ENCODE results near the gene CERT1. TPM values are rescaled to one million over a fixed set of nuclear protein-coding genes. Genes with fewer than 3 reads are reported as not detected.

The CERT1 gene
- total RNA-seq, 1 donor = 50.3 TPM

- H3K4me1 ChIP-seq (ENCODE audit: insufficient read depth, low read length) = no peaks in the 10 kb centered on the region
- H3K79me2 ChIP-seq (ENCODE audit: insufficient read depth, low read length) = no peaks in the 10 kb centered on the region
- H3K4me3 ChIP-seq (ENCODE audit: insufficient read depth, low read length) = no peak overlapping the region
- no peak for DNase-seq (ENCODE audit: insufficient read length, low spot score, missing footprints)
- H3K9me3 ChIP-seq (ENCODE audit: low read depth, low read length) = no peaks in the 10 kb centered on the region
- H3K36me3 ChIP-seq (ENCODE audit: insufficient read depth, low read length) = peaks cover 22% of the 10 kb centered on the region
- no peaks in the 10 kb centered on the region for H4K20me1 ChIP-seq (ENCODE audit: insufficient read depth, low read length)
- no peak overlapping the region for H2AFZ ChIP-seq (ENCODE audit: low read length)
- no peaks in the 10 kb centered on the region for H3K27me3 ChIP-seq (ENCODE audit: insufficient read depth, low read length)
- H3K4me2 ChIP-seq (ENCODE audit: insufficient read depth, low read length) = no peak overlapping the region
- no peak overlapping the region for H3K27ac ChIP-seq (ENCODE audit: low read depth, low read length)
- no peak for TF ChIP-seq CTCF (IDR thresholded peaks at IDR 0.05; ENCODE audit: extremely low read depth, low read depth, low read length)
Measured at GRCh38 chr5:75380099-75380498, 131.3 kb downstream of the CERT1 start.

- no peaks in the 10 kb centered on the region for H3K79me2 ChIP-seq (ENCODE audit: insufficient read depth, low read length)
- H3K27ac ChIP-seq (ENCODE audit: low read depth, low read length) = no peak overlapping the region
- peaks cover 12% of the 10 kb centered on the region for H3K36me3 ChIP-seq (ENCODE audit: insufficient read depth, low read length)
- H3K4me3 ChIP-seq (ENCODE audit: insufficient read depth, low read length) = no peak overlapping the region
- no peak for DNase-seq (ENCODE audit: insufficient read length, low spot score, missing footprints)
- H4K20me1 ChIP-seq (ENCODE audit: insufficient read depth, low read length) = no peaks in the 10 kb centered on the region
- H3K4me1 ChIP-seq (ENCODE audit: insufficient read depth, low read length) = no peaks in the 10 kb centered on the region
- no peak overlapping the region for H2AFZ ChIP-seq (ENCODE audit: low read length)
- no peak overlapping the region for H3K4me2 ChIP-seq (ENCODE audit: insufficient read depth, low read length)
- H3K27me3 ChIP-seq (ENCODE audit: insufficient read depth, low read length) = no peaks in the 10 kb centered on the region
- no peak for TF ChIP-seq CTCF (IDR thresholded peaks at IDR 0.05; ENCODE audit: extremely low read depth, low read depth, low read length)
- no peaks in the 10 kb centered on the region for H3K9me3 ChIP-seq (ENCODE audit: low read depth, low read length)
Measured at GRCh38 chr5:75375414-75375813, 136.0 kb downstream of the CERT1 start.

- no peak overlapping the region for H2AFZ ChIP-seq (ENCODE audit: low read length)
- H3K79me2 ChIP-seq (ENCODE audit: insufficient read depth, low read length) = no peaks in the 10 kb centered on the region
- TF ChIP-seq CTCF (IDR thresholded peaks at IDR 0.05; ENCODE audit: extremely low read depth, low read depth, low read length) = no peak
- H3K4me1 ChIP-seq (ENCODE audit: insufficient read depth, low read length) = no peaks in the 10 kb centered on the region
- H3K4me2 ChIP-seq (ENCODE audit: insufficient read depth, low read length) = no peak overlapping the region
- H3K27me3 ChIP-seq (ENCODE audit: insufficient read depth, low read length) = no peaks in the 10 kb centered on the region
- H4K20me1 ChIP-seq (ENCODE audit: insufficient read depth, low read length) = no peaks in the 10 kb centered on the region
- H3K4me3 ChIP-seq (ENCODE audit: insufficient read depth, low read length) = no peak overlapping the region
- DNase-seq (ENCODE audit: insufficient read length, low spot score, missing footprints) = no peak
- H3K9me3 ChIP-seq (ENCODE audit: low read depth, low read length) = no peaks in the 10 kb centered on the region
- H3K27ac ChIP-seq (ENCODE audit: low read depth, low read length) = no peak overlapping the region
- peaks cover 12% of the 10 kb centered on the region for H3K36me3 ChIP-seq (ENCODE audit: insufficient read depth, low read length)
Measured at GRCh38 chr5:75374394-75374814, 137.0 kb downstream of the CERT1 start.

- H3K4me2 ChIP-seq (ENCODE audit: insufficient read depth, low read length) = no peak overlapping the region
- H2AFZ ChIP-seq (ENCODE audit: low read length) = no peak overlapping the region
- H3K4me1 ChIP-seq (ENCODE audit: insufficient read depth, low read length) = no peaks in the 10 kb centered on the region
- H3K4me3 ChIP-seq (ENCODE audit: insufficient read depth, low read length) = no peak overlapping the region
- no peak for DNase-seq (ENCODE audit: insufficient read length, low spot score, missing footprints)
- H4K20me1 ChIP-seq (ENCODE audit: insufficient read depth, low read length) = no peaks in the 10 kb centered on the region
- no peaks in the 10 kb centered on the region for H3K27me3 ChIP-seq (ENCODE audit: insufficient read depth, low read length)
- no peak for TF ChIP-seq CTCF (IDR thresholded peaks at IDR 0.05; ENCODE audit: extremely low read depth, low read depth, low read length)
- H3K79me2 ChIP-seq (ENCODE audit: insufficient read depth, low read length) = no peaks in the 10 kb centered on the region
- no peaks in the 10 kb centered on the region for H3K9me3 ChIP-seq (ENCODE audit: low read depth, low read length)
- H3K27ac ChIP-seq (ENCODE audit: low read depth, low read length) = no peak overlapping the region
- peaks cover 6% of the 10 kb centered on the region for H3K36me3 ChIP-seq (ENCODE audit: insufficient read depth, low read length)
Measured at GRCh38 chr5:75373862-75374261, 137.6 kb downstream of the CERT1 start.
